Stimulated activated naive B cell treated with anti-CD40 and anti-IgM and Interleukin-4, amounts not matched to agents 10 μg/mL and 1 μg/mL and 100 μg/mL, for 72 hours (primary cell): ENCODE data around the gene GPD2.
A peak's percentile ranks its signal among the peaks of the same experiment; 100 is the strongest.

ENCODE experiments used
- ATAC-seq, 2 donors: fragments of 150-1000 bp; cut with Tn5 transposase; replicated peaks; 2 replicates each; pipeline ENCODE4 v1.10.0; 2021; ENCODE audit warnings: moderate library complexity in 1 of 2
- DNase-seq: peaks from one replicate; pipeline ENCODE4 v3.0.0; 2021
- H3K27ac Mint-ChIP-seq: one replicate; pipeline ENCODE4 v1.8.0; 2022; ENCODE audit warnings: mild to moderate bottlenecking, mixed read lengths
- H3K27me3 Mint-ChIP-seq, 2 donors: one replicate each; pipeline ENCODE4 v1.8.0; 2022; ENCODE audit warnings: mixed read lengths in 2 of 2
- H3K36me3 Mint-ChIP-seq, 2 donors: one replicate each; pipeline ENCODE4 v1.8.0; 2022; ENCODE audit warnings: mixed read lengths in 2 of 2, mild to moderate bottlenecking in 1 of 2
- H3K4me1 Mint-ChIP-seq, 2 donors: one replicate each; pipeline ENCODE4 v1.8.0; 2022; ENCODE audit warnings: mixed read lengths in 2 of 2, mild to moderate bottlenecking in 1 of 2
- H3K4me3 Mint-ChIP-seq, 2 donors: one replicate each; pipeline ENCODE4 v1.8.0; 2022; ENCODE audit warnings: mild to moderate bottlenecking in 2 of 2, mixed read lengths in 2 of 2, moderate library complexity in 1 of 2
- H3K9me3 Mint-ChIP-seq, 2 donors: one replicate each; pipeline ENCODE4 v1.8.0; 2022; ENCODE audit warnings: mixed read lengths in 2 of 2, mild to moderate bottlenecking in 1 of 2

The GPD2 gene

DNA sequence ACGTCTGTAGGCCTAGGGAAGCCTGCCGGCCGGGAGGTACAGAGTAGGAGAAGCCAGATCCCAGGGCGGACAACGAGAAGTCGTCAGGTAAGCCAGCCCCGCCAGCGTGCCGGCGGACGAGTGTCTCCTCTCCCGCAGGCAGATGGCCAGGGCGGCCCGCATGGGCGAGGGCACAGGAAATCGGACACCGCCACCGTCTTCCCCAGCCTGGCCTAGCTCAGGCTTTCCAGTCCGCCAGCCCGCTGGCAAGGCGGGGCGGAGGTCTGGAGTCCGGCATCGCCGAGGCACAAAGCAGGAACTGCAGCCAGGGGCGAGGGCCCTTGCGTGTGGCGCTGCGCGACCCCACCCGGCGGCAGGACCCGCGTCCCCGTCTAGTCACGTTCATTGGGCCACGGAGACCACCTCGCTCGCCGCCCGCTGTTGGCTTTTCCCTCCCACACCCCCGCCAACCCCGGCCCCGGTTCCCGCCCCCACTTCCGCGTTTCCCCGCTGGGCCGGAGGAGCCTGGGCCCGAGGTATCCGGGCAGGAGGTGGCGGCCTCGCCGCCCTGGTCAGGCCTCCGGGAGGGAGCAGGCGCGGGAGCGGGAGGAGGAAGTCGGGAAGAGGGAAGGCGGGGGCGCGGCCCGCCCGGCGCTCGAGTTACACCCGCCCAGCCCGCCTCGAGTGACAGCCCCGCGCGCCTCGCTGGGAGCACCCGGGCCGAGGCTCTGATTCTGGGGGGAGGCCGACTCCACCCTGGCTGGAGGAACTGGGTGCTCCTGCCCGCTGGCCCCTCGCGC is at the start of gene GPD2:
GPD2 (plus strand) TSS at position 662 of the 779 bp plus-strand sequence. CDS start 39,727 bp downstream, outside the sequence.
- H3K9me3 Mint-ChIP-seq, result no peaks in the 10 kb centered on the region
- no peaks in the 10 kb centered on the region for H3K27me3 Mint-ChIP-seq
- H3K4me1 Mint-ChIP-seq, result peaks cover 21 to 32% of the 10 kb centered on the region in 2 donors
- peaks cover 2 to 12% of the 10 kb centered on the region in 2 donors for H3K36me3 Mint-ChIP-seq
- peak within 1 kb of the TSS; percentile 91 to 95 for H3K4me3 Mint-ChIP-seq
- H3K27ac Mint-ChIP-seq, result peak within 1 kb of the TSS; percentile 97
- ATAC-seq (peak; percentile 76 to 78), DNase-seq (peak; percentile 59)

DNA sequence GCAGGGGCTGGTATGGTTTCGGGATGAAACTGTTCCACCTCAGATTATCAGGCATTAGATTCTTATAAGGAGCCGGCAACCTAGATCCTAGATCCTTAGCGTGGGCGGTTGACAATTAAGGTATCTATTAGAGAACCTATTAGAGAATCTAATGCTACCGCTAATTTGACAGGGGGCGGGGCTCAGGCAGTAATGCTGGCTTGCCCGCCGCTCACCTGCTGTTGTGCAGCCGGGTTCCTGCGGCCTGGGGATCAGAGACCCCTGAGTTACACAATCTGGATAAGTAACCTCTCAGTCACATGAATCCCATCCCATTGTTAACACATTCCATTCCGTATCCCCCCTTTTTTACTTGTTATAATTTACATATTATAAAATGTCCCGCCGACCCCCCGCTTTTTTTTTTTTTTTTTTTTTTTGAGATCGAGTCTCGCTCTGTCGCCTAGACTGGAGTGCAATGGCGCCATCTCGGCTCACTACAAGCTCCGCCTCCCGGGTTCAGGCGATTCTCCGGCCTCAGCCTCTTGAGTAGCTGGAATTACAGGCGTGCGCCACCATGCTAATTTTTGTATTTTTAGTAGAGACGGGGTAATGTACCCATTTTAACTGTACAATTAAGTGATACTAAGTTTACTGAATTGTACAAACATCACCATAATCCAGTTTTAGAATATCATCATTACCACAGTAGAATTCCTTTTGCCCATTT is 42.0 kb upstream of the GPD2 start:
- Mint-ChIP-seq H3K4me1 (peaks cover 9 to 15% of the 10 kb centered on the region in 2 donors), H3K27me3 (no peaks in the 10 kb centered on the region), H3K27ac (no peak overlapping the region), H3K9me3 (no peaks in the 10 kb centered on the region), H3K36me3 (no peaks in the 10 kb centered on the region), H3K4me3 (no peak overlapping the region)
- ATAC-seq (no peak), DNase-seq (no peak)

DNA sequence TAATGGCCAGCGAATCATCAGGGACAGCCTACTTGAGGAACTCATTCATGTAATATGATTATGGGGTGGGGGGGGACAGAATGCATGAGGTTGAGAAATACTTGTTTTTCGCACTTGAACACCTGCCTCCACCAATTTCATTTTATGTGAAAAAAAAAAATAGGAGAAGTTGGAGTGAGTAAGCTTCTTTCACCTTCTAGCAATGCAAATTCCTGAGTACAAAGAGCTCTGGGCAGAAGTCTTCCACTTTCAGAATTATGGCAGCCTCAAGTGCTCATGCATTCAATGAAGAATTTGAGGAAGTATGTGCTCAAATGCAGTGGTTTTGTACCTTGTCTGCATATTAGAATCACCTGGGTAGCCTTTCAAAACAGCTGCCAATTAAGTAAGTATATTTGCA is 40.1 kb upstream of the GPD2 start:
- peaks cover 1 to 10% of the 10 kb centered on the region in 2 donors for H3K36me3 Mint-ChIP-seq
- peak; percentile 18 for DNase-seq
- peaks cover 24 to 35% of the 10 kb centered on the region in 2 donors for H3K4me1 Mint-ChIP-seq
- H3K4me3 Mint-ChIP-seq, result no peak overlapping the region
- H3K27me3 Mint-ChIP-seq, result peaks cover 8% of the 10 kb centered on the region in 2 donors
- no peaks in the 10 kb centered on the region for H3K9me3 Mint-ChIP-seq
- H3K27ac Mint-ChIP-seq, result no peak overlapping the region
- ATAC-seq, result peak; percentile 66 to 70

DNA sequence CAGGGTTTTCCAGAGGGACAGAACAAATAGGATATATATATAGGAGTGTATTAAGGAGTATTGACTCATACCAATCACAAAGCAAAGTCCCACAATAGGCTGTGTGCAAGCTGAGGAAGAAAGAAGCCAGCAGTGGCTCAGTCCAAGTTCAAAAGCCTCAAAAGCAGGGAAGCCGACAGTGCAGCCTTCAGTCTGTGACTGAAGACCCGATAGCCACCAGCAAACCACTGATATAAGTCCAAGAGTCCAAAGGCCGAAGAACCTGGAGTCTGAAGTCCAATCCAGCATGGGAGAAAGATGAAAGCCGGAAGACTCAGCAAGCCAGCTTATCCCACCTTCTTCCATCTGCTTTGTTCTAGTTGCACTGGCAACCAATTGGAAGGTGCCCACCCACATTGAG is 39.0 kb upstream of the GPD2 start:
- no peak overlapping the region for H3K4me3 Mint-ChIP-seq
- ATAC-seq, result no peak
- no peaks in the 10 kb centered on the region for H3K9me3 Mint-ChIP-seq
- no peak for DNase-seq
- H3K36me3 Mint-ChIP-seq, result peaks cover 1 to 10% of the 10 kb centered on the region in 2 donors
- H3K27ac Mint-ChIP-seq, result no peak overlapping the region
- peaks cover 24 to 43% of the 10 kb centered on the region in 2 donors for H3K4me1 Mint-ChIP-seq
- H3K27me3 Mint-ChIP-seq, result peaks cover 8 to 10% of the 10 kb centered on the region in 2 donors

DNA sequence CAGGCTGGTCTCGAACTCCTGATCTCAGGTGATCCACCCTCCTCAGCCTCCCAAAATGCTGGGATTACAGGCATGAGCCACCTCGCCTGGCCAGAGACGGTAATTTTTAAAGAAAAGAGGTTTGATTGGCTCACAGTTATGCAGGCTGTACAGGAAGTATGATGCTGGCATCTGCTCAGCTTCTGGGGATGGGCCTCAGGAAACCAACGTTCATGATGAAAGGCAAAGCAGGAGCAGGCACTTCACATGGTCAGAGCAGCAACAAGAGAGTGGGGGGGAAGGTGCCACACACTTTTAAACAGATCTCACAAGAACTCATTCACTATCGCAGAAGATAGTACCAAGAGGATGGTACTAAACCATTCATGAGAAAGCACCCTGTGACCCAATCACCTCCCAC is 38.0 kb upstream of the GPD2 start:
- DNase-seq (no peak), ATAC-seq (no peak)
- Mint-ChIP-seq H3K4me3 (no peak overlapping the region), H3K27me3 (peaks cover 8 to 10% of the 10 kb centered on the region in 2 donors), H3K4me1 (peaks cover 24 to 43% of the 10 kb centered on the region in 2 donors), H3K27ac (no peak overlapping the region), H3K36me3 (peaks cover 1 to 10% of the 10 kb centered on the region in 2 donors), H3K9me3 (no peaks in the 10 kb centered on the region)

DNA sequence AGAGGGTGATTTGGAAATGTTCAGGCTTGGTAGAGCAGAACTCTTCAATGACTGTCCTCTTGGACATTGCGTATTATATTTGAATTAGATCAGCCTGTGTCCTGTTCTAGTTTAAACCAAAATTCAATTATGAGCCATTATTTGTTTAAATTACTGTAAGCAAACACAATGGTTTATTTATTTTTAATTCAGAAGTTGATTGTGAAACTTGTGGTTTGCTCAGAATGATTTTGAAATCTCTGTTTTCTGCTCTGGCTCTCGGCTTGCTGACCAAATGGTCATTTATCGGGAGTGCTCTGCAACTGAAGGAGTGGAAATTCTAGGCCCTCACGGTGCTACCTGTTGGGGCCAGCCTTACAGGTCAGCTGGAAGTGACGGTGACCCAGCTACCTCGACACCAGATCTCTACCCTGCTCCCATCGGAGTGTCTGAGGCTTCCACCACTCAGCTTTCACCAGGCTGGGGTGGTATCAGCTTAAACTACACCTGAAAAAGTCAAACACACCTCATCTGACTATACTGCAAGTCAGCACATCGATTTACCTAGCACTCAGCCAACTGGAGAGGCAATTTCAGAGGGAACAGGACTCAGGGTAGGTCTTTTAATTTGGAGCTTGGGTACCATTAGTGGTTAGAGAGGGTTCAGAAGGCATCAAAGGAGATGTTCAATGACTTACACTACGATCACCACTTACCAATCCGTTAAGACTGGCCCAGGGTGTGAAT is 36.8 kb upstream of the GPD2 start:
- H3K27me3 Mint-ChIP-seq, result peaks cover 8 to 10% of the 10 kb centered on the region in 2 donors
- no peaks in the 10 kb centered on the region for H3K9me3 Mint-ChIP-seq
- DNase-seq (no peak), ATAC-seq (no peak)
- peaks cover 1 to 10% of the 10 kb centered on the region in 2 donors for H3K36me3 Mint-ChIP-seq
- H3K4me3 Mint-ChIP-seq, result peak overlapping the region; percentile 93 to 95
- H3K27ac Mint-ChIP-seq, result peak overlapping the region; percentile 99
- peaks cover 24 to 43% of the 10 kb centered on the region in 2 donors for H3K4me1 Mint-ChIP-seq

DNA sequence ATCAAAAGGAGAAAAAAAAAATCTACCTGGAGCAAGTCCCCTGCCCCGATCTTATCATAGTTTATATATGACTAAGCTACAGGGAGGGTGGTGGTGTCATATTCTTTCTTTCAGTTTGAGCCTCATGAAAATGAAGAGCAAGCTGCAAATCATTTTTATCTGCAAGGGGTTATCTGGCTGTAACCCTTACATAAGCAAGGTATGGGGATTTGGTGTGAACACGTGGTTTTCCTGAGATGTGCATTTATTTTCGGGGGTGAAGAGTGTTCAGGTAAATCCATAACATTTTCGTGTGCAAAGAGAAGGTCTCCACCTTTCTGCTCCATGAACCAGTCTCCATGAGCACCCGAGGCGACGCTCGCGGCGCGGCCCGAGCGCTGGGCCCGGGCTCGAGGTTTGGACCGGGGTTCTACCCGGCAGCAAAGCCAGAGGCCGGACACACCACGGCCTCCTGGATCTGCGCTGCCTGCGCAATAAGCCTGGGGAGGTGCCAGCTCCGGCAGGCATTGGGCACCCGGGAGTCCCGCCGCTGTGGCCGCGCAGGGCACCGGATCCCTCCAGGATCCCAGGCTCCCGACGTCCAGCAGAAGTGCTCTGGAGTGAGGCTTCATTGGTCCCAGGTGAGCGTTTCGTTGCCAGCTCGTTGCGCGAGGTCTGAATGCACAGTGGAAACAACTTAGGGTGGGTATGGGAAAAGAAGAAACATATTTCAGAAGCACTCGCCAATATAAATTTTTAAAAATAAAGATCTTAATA is 36.1 kb upstream of the GPD2 start:
- peaks cover 1 to 10% of the 10 kb centered on the region in 2 donors for H3K36me3 Mint-ChIP-seq
- peak overlapping the region; percentile 93 to 95 for H3K4me3 Mint-ChIP-seq
- H3K27ac Mint-ChIP-seq, result peak overlapping the region; percentile 99
- peaks cover 8 to 10% of the 10 kb centered on the region in 2 donors for H3K27me3 Mint-ChIP-seq
- DNase-seq, result peak; percentile 51
- H3K4me1 Mint-ChIP-seq, result peaks cover 24 to 43% of the 10 kb centered on the region in 2 donors
- peak; percentile 52 for ATAC-seq
- H3K9me3 Mint-ChIP-seq, result no peaks in the 10 kb centered on the region

GRCh38 chr2:156400706-156401678 is 35.2 kb upstream of the GPD2 start:
- Mint-ChIP-seq H3K4me3 (peak overlapping the region; percentile 93 to 95), H3K27me3 (peaks cover 8 to 10% of the 10 kb centered on the region in 2 donors), H3K4me1 (peaks cover 23 to 40% of the 10 kb centered on the region in 2 donors), H3K9me3 (no peaks in the 10 kb centered on the region), H3K27ac (peak overlapping the region; percentile 99), H3K36me3 (peaks cover 1 to 10% of the 10 kb centered on the region in 2 donors)
- peak; percentile 79 to 81 for ATAC-seq
- DNase-seq, result peak; percentile 67

- peaks cover 20 to 31% of the 10 kb centered on the region in 2 donors for H3K4me1 Mint-ChIP-seq
- no peak overlapping the region for H3K4me3 Mint-ChIP-seq
- H3K9me3 Mint-ChIP-seq, result no peaks in the 10 kb centered on the region
- peaks cover 1 to 10% of the 10 kb centered on the region in 2 donors for H3K36me3 Mint-ChIP-seq
- ATAC-seq (no peak), DNase-seq (no peak)
- H3K27ac Mint-ChIP-seq, result no peak overlapping the region
- H3K27me3 Mint-ChIP-seq, result peaks cover 8 to 10% of the 10 kb centered on the region in 2 donors
These were observed 34.3 kb upstream of the GPD2 start for GRCh38 chr2:156401861-156402260.

GRCh38 chr2:156405586-156405985 is 30.6 kb upstream of the GPD2 start:
- peaks cover 6 to 7% of the 10 kb centered on the region in 2 donors for H3K27me3 Mint-ChIP-seq
- DNase-seq, result no peak
- no peak overlapping the region for H3K4me3 Mint-ChIP-seq
- H3K4me1 Mint-ChIP-seq, result peaks cover 5 to 14% of the 10 kb centered on the region in 2 donors
- H3K27ac Mint-ChIP-seq, result no peak overlapping the region
- peaks cover 1 to 6% of the 10 kb centered on the region in 2 donors for H3K36me3 Mint-ChIP-seq
- H3K9me3 Mint-ChIP-seq, result no peaks in the 10 kb centered on the region
- ATAC-seq, result no peak

DNA sequence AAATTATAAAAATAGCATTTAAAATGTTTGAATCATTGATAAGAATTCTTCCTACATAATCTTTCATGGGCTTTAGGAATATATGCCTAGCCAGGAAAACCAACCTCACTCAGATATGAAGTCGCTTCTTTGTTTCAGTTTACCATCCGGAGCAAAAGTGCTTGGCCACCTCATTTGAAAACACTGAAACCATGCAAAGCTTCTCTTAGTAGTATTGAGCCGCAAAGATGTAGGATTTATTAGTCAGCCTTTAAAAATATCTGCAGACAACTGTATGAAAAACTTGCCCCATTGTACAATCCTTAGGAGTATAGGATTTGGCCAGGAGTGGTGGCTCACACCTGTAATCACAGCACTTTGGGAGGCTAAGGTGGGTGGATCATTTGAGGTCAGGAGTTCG is 24.3 kb upstream of the GPD2 start:
- Mint-ChIP-seq H3K27me3 (no peaks in the 10 kb centered on the region), H3K4me3 (no peak overlapping the region), H3K27ac (no peak overlapping the region), H3K9me3 (no peaks in the 10 kb centered on the region), H3K36me3 (no peaks in the 10 kb centered on the region), H3K4me1 (no peaks in the 10 kb centered on the region)
- no peak for ATAC-seq
- DNase-seq, result no peak

DNA sequence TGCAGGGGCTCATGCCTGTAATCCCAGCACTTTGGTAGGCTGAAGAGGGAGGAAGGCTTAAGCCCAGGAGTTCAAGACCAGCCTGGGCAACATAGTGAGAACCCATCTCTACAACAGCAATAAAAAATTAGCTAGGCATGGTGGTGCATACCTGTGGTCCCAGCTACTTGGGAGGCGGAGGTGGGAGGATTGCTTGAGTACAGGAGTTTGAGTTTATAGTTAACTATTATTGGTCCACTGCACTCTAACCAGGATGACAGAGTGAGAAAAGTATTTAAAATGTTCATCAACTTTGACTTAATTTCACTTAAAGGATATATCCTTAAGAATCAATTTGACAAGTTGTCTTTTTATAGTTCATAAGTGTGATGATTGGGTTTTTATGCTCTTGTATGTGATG is 14.3 kb upstream of the GPD2 start:
- peaks cover 3 to 5% of the 10 kb centered on the region in 2 donors for H3K4me1 Mint-ChIP-seq
- H3K27me3 Mint-ChIP-seq, result peaks cover 9 to 22% of the 10 kb centered on the region in 2 donors
- H3K9me3 Mint-ChIP-seq, result peaks cover 3 to 5% of the 10 kb centered on the region in 2 donors
- no peaks in the 10 kb centered on the region for H3K36me3 Mint-ChIP-seq
- peak overlapping the region; percentile 49 for H3K27ac Mint-ChIP-seq
- DNase-seq (no peak), ATAC-seq (no peak)
- H3K4me3 Mint-ChIP-seq, result no peak overlapping the region
